ENCODE data around the gene KLHL30. TPM values are rescaled to one million over a fixed set of nuclear protein-coding genes. Genes with fewer than 3 reads are reported as not detected.
"Not testable (repeated sequence)": the region's sequence is repeated elsewhere in the genome, so short reads cannot be mapped to it uniquely, and the experiment has no call there.

KLHL30 gene
- total and polyA plus RNA-seq, 4 donors = 0.10 to 0.28 (median 0.13) TPM

DNA sequence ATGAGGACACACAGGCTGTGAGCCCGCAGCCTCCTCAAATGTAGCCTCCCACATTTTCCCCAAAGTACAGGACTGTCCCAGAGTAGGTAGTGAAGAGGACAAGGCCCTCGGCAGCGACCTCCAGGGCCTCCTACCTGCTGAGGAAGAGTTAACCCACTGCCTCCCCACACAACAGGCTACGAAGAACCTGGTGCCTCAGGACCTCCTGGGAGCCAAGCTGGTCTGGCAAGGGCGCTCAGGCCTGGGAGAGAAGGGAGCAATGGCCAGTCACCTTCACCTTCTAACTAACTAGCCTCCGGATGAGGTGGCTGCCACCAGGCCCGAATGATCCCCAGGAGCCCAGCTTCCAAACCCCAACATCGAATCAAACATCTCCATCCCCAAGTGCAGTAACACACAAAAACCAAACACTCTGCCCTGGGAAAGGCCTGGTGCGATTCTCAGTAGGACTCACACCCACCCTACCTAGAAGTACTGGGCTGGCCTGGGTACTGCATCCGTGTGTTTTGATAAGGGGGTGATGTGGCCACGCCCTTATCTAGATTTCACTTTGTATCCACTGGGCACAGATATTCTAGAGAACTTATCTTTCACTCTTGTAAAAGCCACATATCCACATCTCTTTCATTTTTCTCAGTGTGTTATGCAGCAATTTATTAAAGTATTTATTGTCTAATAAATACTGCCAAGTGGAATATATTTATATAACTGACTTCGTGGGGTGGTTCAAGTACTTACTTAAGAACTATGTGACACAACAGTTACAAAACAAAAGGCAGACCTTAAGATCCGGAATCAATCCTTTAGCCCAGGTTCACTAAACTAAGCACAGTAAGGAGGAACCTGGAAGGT lies 30.0 kb downstream of the KLHL30 start:
- peaks cover 8% of the 10 kb centered on the region for H3K27me3 ChIP-seq (ENCODE audit: control insufficient read depth, insufficient read depth, low read length)
- H3K9me3 ChIP-seq (ENCODE audit: control insufficient read depth, insufficient read depth, low read length) = no peaks in the 10 kb centered on the region
- H3K27ac ChIP-seq (ENCODE audit: low read depth, low read length) = no peak overlapping the region
- no peak for DNase-seq (ENCODE audit: low read depth in 4 of 6, low spot score in 6 of 6)
- peaks cover 66% of the 10 kb centered on the region for H3K36me3 ChIP-seq (ENCODE audit: control insufficient read depth, insufficient read depth, low read length)
- peaks cover 4% of the 10 kb centered on the region for H3K4me1 ChIP-seq (ENCODE audit: control insufficient read depth, insufficient read depth, low read length)
- WGBS (ENCODE audit: insufficient coverage) = 100% methylated on average over 2 of the region's 13 CpGs
- no peak overlapping the region for H3K4me3 ChIP-seq (ENCODE audit: low read depth, low read length)

DNA sequence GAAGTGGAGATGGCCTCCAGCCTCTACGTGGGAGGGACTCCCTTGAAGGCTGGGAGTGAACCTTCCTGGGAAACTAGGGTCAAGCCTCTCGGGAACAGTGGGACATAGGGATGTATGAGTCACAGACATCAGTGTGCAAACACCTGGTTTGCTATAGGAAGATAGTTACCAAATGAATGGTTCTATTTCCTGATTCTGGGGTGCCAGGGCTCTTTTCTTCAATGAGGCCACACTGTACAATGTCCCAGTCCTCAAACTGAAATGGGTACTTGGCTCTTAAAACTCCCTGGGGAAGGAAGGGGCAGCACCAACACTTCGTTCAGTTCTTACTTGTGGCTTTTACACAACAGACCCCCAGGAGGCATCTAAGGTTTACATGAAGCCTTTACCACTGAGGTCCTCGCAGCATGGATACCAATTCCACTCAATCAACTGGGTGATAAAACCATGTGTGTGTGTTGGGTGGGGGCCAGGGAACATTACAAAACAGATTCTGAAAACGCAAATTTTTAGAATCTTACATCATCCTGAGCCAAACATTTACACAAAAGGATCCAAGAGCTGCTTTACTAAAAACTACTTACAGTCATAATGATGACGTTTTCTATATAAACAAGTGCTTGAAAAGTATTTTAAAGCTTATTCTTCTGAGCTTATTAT lies 30.7 kb downstream of the KLHL30 start:
- Histone ChIP-seq H3K4me3 (ENCODE audit: low read depth, low read length) (no peak overlapping the region), H3K4me1 (ENCODE audit: control insufficient read depth, insufficient read depth, low read length) (peaks cover 2% of the 10 kb centered on the region), H3K9me3 (ENCODE audit: control insufficient read depth, insufficient read depth, low read length) (no peaks in the 10 kb centered on the region), H3K27me3 (ENCODE audit: control insufficient read depth, insufficient read depth, low read length) (peaks cover 6% of the 10 kb centered on the region), H3K36me3 (ENCODE audit: control insufficient read depth, insufficient read depth, low read length) (peaks cover 73% of the 10 kb centered on the region), H3K27ac (ENCODE audit: low read depth, low read length) (no peak overlapping the region)
- 75% methylated on average over 2 of the region's 6 CpGs for WGBS (ENCODE audit: insufficient coverage)
- no peak for DNase-seq (ENCODE audit: low read depth in 4 of 6, low spot score in 6 of 6)

- no peaks in the 10 kb centered on the region for H3K4me1 ChIP-seq (ENCODE audit: control insufficient read depth, insufficient read depth, low read length)
- H3K4me3 ChIP-seq (ENCODE audit: low read depth, low read length) = no peak overlapping the region
- H3K9me3 ChIP-seq (ENCODE audit: control insufficient read depth, insufficient read depth, low read length) = no peaks in the 10 kb centered on the region
- H3K27ac ChIP-seq (ENCODE audit: low read depth, low read length) = no peak overlapping the region
- peaks cover 2% of the 10 kb centered on the region for H3K27me3 ChIP-seq (ENCODE audit: control insufficient read depth, insufficient read depth, low read length)
- DNase-seq (ENCODE audit: low read depth in 4 of 6, low spot score in 6 of 6) = no peak
- peaks cover 79% of the 10 kb centered on the region for H3K36me3 ChIP-seq (ENCODE audit: control insufficient read depth, insufficient read depth, low read length)
- 95% methylated on average over 4 of the region's 5 CpGs for WGBS (ENCODE audit: insufficient coverage)
Measured at GRCh38 chr2:238169708-238170251, 31.3 kb downstream of the KLHL30 start.

DNA sequence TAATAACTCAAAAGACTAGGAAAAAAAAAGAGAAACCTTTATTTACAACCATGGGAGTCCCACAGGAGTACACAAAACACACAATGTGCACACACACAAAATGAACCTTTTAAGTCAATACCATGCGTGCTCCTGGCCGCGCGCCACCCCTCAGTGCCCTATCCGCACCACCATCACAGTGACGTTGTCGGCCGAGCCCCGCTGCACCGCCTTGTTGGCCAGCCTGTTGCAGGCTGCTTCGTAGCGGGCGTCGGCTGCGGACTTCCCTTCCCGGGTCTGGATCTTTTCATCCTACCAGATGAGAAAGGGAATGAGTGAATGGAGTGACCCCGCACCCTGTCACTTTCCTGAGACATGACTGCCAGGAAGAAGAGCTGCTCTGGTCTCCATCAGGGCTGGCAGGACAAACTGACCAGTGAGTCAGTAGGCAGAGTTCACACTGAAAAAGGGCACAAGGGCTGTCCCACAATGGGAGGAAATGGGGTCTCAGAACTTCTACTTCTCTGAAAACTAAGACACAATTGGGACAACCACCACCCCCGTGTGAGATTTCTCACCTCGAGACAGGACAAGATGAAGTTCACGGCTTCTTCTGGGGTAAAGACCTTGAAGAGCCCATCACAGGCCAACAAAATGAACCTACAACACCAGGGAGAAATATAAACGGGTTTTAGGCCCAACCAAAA lies 32.1 kb downstream of the KLHL30 start:
- Histone ChIP-seq H3K27ac (ENCODE audit: low read depth, low read length) (no peak overlapping the region), H3K27me3 (ENCODE audit: control insufficient read depth, insufficient read depth, low read length) (no peaks in the 10 kb centered on the region), H3K4me1 (ENCODE audit: control insufficient read depth, insufficient read depth, low read length) (no peaks in the 10 kb centered on the region), H3K4me3 (ENCODE audit: low read depth, low read length) (no peak overlapping the region), H3K36me3 (ENCODE audit: control insufficient read depth, insufficient read depth, low read length) (peaks cover 82% of the 10 kb centered on the region), H3K9me3 (ENCODE audit: control insufficient read depth, insufficient read depth, low read length) (no peaks in the 10 kb centered on the region)
- no peak for DNase-seq (ENCODE audit: low read depth in 4 of 6, low spot score in 6 of 6)
- WGBS (ENCODE audit: insufficient coverage) = 89% methylated on average over 11 of the region's 21 CpGs

DNA sequence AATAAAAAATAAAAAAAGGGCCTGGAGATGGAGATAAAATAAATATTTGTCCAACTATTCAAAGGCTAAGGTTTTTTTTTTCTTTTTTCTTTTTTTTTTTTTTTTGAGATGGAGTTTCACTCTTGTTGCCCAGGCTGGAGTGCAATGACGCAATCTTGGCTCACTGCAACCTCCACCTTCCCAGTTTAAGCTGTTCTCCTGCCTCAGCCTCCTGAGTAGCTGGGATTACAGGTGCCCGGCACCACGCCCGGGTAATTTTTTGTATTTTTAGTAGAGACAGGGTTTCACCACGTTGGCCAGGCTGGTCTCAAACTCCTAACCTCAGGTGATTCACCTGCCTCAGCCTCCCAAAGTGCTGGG lies 32.6 kb downstream of the KLHL30 start:
- H3K27ac ChIP-seq (ENCODE audit: low read depth, low read length); H3K9me3 ChIP-seq (ENCODE audit: control insufficient read depth, insufficient read depth, low read length); H3K4me1 ChIP-seq (ENCODE audit: control insufficient read depth, insufficient read depth, low read length); H3K27me3 ChIP-seq (ENCODE audit: control insufficient read depth, insufficient read depth, low read length); DNase-seq (ENCODE audit: low read depth in 4 of 6, low spot score in 6 of 6); H3K4me3 ChIP-seq (ENCODE audit: low read depth, low read length): not testable (repeated sequence)
- no CpG with 5 or more reads among the region's 5 CpGs for WGBS (ENCODE audit: insufficient coverage)
- H3K36me3 ChIP-seq (ENCODE audit: control insufficient read depth, insufficient read depth, low read length) = peaks cover 81% of the 10 kb centered on the region

DNA sequence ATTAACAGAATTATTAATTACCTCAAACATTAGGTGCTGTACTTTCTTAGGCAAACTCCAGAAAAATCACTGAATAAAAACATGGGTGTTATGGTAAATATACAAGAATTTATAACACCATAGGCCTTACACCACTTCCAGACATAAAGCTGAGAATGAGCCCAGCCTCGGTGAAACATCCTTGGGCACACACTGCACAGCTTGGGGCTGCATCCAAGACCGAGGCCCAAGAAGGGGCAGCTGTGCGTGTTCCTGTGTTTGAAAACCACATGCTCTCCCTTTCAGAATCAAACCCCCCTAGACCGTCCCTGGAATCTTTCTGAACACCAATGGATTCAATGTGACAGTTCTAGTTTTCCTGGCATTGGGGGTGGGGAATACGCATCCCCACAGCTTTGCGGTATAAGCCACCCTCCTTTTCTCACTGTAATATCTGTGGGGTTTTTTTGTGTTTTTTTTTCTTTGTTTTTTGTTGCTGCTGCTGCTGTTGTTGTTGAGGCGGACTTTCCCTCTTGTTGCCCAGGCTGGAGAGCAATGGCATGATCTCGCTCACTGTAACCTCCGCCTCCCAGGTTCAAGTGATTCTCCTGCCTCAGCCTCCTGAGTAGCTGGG lies 33.2 kb downstream of the KLHL30 start:
- Histone ChIP-seq H3K27me3 (ENCODE audit: control insufficient read depth, insufficient read depth, low read length) (no peaks in the 10 kb centered on the region), H3K4me3 (ENCODE audit: low read depth, low read length) (no peak overlapping the region), H3K27ac (ENCODE audit: low read depth, low read length) (no peak overlapping the region), H3K36me3 (ENCODE audit: control insufficient read depth, insufficient read depth, low read length) (peaks cover 79% of the 10 kb centered on the region), H3K4me1 (ENCODE audit: control insufficient read depth, insufficient read depth, low read length) (no peaks in the 10 kb centered on the region), H3K9me3 (ENCODE audit: control insufficient read depth, insufficient read depth, low read length) (no peaks in the 10 kb centered on the region)
- WGBS (ENCODE audit: insufficient coverage) = 79% methylated on average over 3 of the region's 9 CpGs
- no peak for DNase-seq (ENCODE audit: low read depth in 4 of 6, low spot score in 6 of 6)

DNA sequence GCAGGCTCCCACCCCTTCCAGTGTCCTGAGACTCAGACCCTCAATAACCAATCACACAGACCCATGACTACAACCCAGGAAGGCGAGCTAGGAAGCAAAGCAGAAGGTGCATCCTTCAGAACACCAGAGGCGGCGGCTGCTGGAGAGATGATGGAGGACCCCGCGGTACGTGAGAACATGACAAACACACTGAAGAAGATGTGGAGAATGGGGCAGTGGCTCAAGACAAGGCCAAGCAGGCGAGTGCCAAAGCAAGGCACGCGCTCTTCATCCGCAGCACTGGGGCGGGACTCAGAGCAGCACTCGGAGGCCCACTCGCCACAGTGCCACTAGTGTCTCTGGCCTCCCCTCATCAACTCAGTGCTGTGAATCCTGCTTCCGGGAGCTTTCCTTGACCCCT lies 34.0 kb downstream of the KLHL30 start:
- no peak overlapping the region for H3K4me3 ChIP-seq (ENCODE audit: low read depth, low read length)
- no peaks in the 10 kb centered on the region for H3K4me1 ChIP-seq (ENCODE audit: control insufficient read depth, insufficient read depth, low read length)
- DNase-seq (ENCODE audit: low read depth in 4 of 6, low spot score in 6 of 6) = no peak
- H3K36me3 ChIP-seq (ENCODE audit: control insufficient read depth, insufficient read depth, low read length) = peaks cover 72% of the 10 kb centered on the region
- no peaks in the 10 kb centered on the region for H3K27me3 ChIP-seq (ENCODE audit: control insufficient read depth, insufficient read depth, low read length)
- H3K9me3 ChIP-seq (ENCODE audit: control insufficient read depth, insufficient read depth, low read length) = no peaks in the 10 kb centered on the region
- WGBS (ENCODE audit: insufficient coverage) = 98% methylated on average over 13 of the region's 14 CpGs
- H3K27ac ChIP-seq (ENCODE audit: low read depth, low read length) = no peak overlapping the region

- 71% methylated on average over 1 of the region's 2 CpGs for WGBS (ENCODE audit: insufficient coverage)
- H3K27ac ChIP-seq (ENCODE audit: low read depth, low read length) = no peak overlapping the region
- no peak for DNase-seq (ENCODE audit: low read depth in 4 of 6, low spot score in 6 of 6)
- peaks cover 65% of the 10 kb centered on the region for H3K36me3 ChIP-seq (ENCODE audit: control insufficient read depth, insufficient read depth, low read length)
- H3K4me1 ChIP-seq (ENCODE audit: control insufficient read depth, insufficient read depth, low read length) = no peaks in the 10 kb centered on the region
- no peak overlapping the region for H3K4me3 ChIP-seq (ENCODE audit: low read depth, low read length)
- no peaks in the 10 kb centered on the region for H3K27me3 ChIP-seq (ENCODE audit: control insufficient read depth, insufficient read depth, low read length)
- H3K9me3 ChIP-seq (ENCODE audit: control insufficient read depth, insufficient read depth, low read length) = no peaks in the 10 kb centered on the region
Measured at GRCh38 chr2:238173692-238174091, 35.2 kb downstream of the KLHL30 start.

- H3K27me3 ChIP-seq (ENCODE audit: control insufficient read depth, insufficient read depth, low read length) = no peaks in the 10 kb centered on the region
- H3K27ac ChIP-seq (ENCODE audit: low read depth, low read length) = no peak overlapping the region
Measured at GRCh38 chr2:238174291-238174690, 35.8 kb downstream of the KLHL30 start.

More at GRCh38 chr2:238174291-238174690, 35.8 kb downstream of the KLHL30 start:
- H3K4me1 ChIP-seq (ENCODE audit: control insufficient read depth, insufficient read depth, low read length) = no peaks in the 10 kb centered on the region
- peaks cover 62% of the 10 kb centered on the region for H3K36me3 ChIP-seq (ENCODE audit: control insufficient read depth, insufficient read depth, low read length)
- 96% methylated on average over 8 of the region's 8 CpGs for WGBS (ENCODE audit: insufficient coverage)
- no peak for DNase-seq (ENCODE audit: low read depth in 4 of 6, low spot score in 6 of 6)
- H3K9me3 ChIP-seq (ENCODE audit: control insufficient read depth, insufficient read depth, low read length) = no peaks in the 10 kb centered on the region
- H3K4me3 ChIP-seq (ENCODE audit: low read depth, low read length) = no peak overlapping the region

Data from spinal cord (tissue), 10 donors.